Endothelial cell (in vitro differentiated cells): ENCODE data around the gene ALG9. TPM values are rescaled to one million over a fixed set of nuclear protein-coding genes. Genes with fewer than 3 reads are reported as not detected.

Source experiments
- DNase-seq: peaks from one replicate; pipeline ENCODE4 v3.0.0; 2021; ENCODE audit warnings: low spot score
- H3K27ac Mint-ChIP-seq: one replicate; pipeline ENCODE4 v1.8.0; 2021; ENCODE audit warnings: mixed read lengths, inconsistent platforms; ENCODE audit not compliant: unreplicated experiment
- H3K27me3 Mint-ChIP-seq: one replicate; pipeline ENCODE4 v1.8.0; 2021; ENCODE audit warnings: mild to moderate bottlenecking, moderate library complexity, mixed read lengths, inconsistent platforms; ENCODE audit not compliant: unreplicated experiment
- H3K36me3 Mint-ChIP-seq: one replicate; pipeline ENCODE4 v1.8.0; 2021; ENCODE audit warnings: mild to moderate bottlenecking, low read depth, mixed read lengths, inconsistent platforms; ENCODE audit not compliant: unreplicated experiment
- H3K4me1 Mint-ChIP-seq: one replicate; pipeline ENCODE4 v1.8.0; 2021; ENCODE audit warnings: mild to moderate bottlenecking, mixed read lengths, inconsistent platforms; ENCODE audit not compliant: unreplicated experiment
- H3K4me3 Mint-ChIP-seq: one replicate; pipeline ENCODE4 v1.8.0; 2021; ENCODE audit warnings: mild to moderate bottlenecking, mixed read lengths, inconsistent platforms; ENCODE audit not compliant: unreplicated experiment
- H3K9me3 Mint-ChIP-seq: one replicate; pipeline ENCODE4 v1.8.0; 2021; ENCODE audit warnings: mixed read lengths, inconsistent platforms; ENCODE audit not compliant: unreplicated experiment
- CTCF ChIP-seq: fragments of 200-600 bp; sonication (generic); IDR thresholded peaks from one replicate; pipeline ENCODE4 v1.5.0; 2021; ENCODE audit warnings: antibody characterized with exemption; ENCODE audit not compliant: unreplicated experiment
- total RNA-seq: library from RNA; stranded (reverse); fragmentation: NEBNext Ultra II Directional; extraction: Animal tissue kit (Norgen Biotek cat#: 25700); gene quantifications from one replicate; pipeline ENCODE4 v1.2.1, GENCODE V29; 2021; ENCODE audit not compliant: unreplicated experiment

Gene ALG9
- total RNA-seq, 1 donor from 2014 or later = 35.8 TPM

DNA sequence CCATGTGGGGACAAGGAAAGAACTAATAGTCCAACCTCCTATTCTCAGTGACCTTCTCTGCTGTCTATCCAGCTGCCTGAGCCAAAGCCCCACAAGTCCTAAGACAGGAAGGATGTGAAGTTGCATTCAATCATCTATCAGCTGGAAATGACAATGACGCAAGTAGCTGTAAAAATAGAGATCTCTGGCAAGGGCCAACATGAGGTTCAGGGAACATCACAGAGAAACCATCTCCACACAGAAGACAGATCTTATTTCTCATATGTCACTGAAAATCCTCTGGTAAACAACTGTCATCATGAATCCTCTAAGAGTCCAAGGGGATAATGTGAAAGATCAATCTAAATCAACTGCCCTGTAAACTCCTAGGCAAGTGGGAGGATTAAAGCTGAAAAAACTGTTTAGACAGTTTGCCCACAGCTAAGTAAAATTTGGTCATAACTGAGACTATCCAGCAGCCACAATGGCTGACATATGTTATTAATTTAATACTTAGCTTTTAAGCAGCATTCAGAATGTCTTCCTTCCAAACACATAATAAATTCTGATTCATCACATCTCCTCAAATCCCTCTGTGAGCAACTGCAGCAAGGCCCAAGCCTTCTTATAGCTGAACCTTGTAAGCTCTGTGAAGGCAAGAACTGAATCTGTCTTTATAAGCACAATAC is 52.1 kb downstream of the ALG9 start:
- H3K4me3 Mint-ChIP-seq = no peak overlapping the region
- H3K36me3 Mint-ChIP-seq = no peaks in the 10 kb centered on the region
- H3K27ac Mint-ChIP-seq = no peak overlapping the region
- no peak for TF ChIP-seq CTCF
- DNase-seq = no peak
- H3K27me3 Mint-ChIP-seq = peaks cover 1% of the 10 kb centered on the region
- H3K9me3 Mint-ChIP-seq = no peaks in the 10 kb centered on the region
- H3K4me1 Mint-ChIP-seq = peaks cover 8% of the 10 kb centered on the region

GRCh38 chr11:111815489-111815888 is 55.9 kb downstream of the ALG9 start:
- Mint-ChIP-seq H3K9me3 (no peaks in the 10 kb centered on the region), H3K27ac (no peak overlapping the region), H3K36me3 (no peaks in the 10 kb centered on the region), H3K27me3 (peaks cover 1% of the 10 kb centered on the region), H3K4me1 (peaks cover 8% of the 10 kb centered on the region), H3K4me3 (no peak overlapping the region)
- no peak for DNase-seq
- TF ChIP-seq CTCF = no peak

GRCh38 chr11:111814557-111815320 is 56.6 kb downstream of the ALG9 start:
- H3K4me1 Mint-ChIP-seq = peaks cover 8% of the 10 kb centered on the region
- H3K27ac Mint-ChIP-seq = no peak overlapping the region
- H3K36me3 Mint-ChIP-seq = no peaks in the 10 kb centered on the region
- DNase-seq = no peak
- no peak for TF ChIP-seq CTCF
- H3K9me3 Mint-ChIP-seq = no peaks in the 10 kb centered on the region
- H3K27me3 Mint-ChIP-seq = peaks cover 1% of the 10 kb centered on the region
- no peak overlapping the region for H3K4me3 Mint-ChIP-seq

DNA sequence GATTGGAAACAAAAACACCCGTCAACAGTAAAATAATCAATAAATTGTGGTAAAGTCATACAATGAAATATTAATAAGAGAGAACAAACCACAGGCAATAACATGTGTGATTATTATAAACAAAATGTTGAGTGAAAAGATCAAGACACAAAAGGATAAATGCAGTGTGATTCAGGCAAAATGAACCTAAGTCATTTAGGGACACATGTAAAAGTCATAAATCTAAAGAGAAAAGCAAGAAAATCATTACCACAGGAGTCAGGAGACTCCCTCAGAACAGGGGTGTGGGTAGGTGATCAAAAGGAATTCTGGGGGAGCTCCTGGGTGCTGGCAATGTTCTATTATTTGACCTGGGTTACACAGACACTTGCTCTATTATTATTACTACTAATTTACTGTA is 57.3 kb downstream of the ALG9 start:
- no peak for DNase-seq
- Mint-ChIP-seq H3K36me3 (no peaks in the 10 kb centered on the region), H3K9me3 (no peaks in the 10 kb centered on the region), H3K27me3 (peaks cover 1% of the 10 kb centered on the region), H3K4me1 (peaks cover 6% of the 10 kb centered on the region), H3K4me3 (no peak overlapping the region), H3K27ac (no peak overlapping the region)
- no peak for TF ChIP-seq CTCF

GRCh38 chr11:111812211-111812610 is 59.2 kb downstream of the ALG9 start:
- no peak overlapping the region for H3K4me3 Mint-ChIP-seq
- H3K27me3 Mint-ChIP-seq = peaks cover 1% of the 10 kb centered on the region
- no peak overlapping the region for H3K27ac Mint-ChIP-seq
- no peak for TF ChIP-seq CTCF
- H3K4me1 Mint-ChIP-seq = no peaks in the 10 kb centered on the region
- H3K9me3 Mint-ChIP-seq = no peaks in the 10 kb centered on the region
- H3K36me3 Mint-ChIP-seq = no peaks in the 10 kb centered on the region
- no peak for DNase-seq
